HG03571 (cell line): ENCODE results near the gene HSFX2.
"Not testable (repeated sequence)": the region's sequence is repeated elsewhere in the genome, so short reads cannot be mapped to it uniquely, and the experiment has no call there.

Source experiments
- ATAC-seq: cut with Tn5 transposase; IDR thresholded peaks from one replicate; pipeline ENCODE4 v1.9.1; 2021; ENCODE audit not compliant: unreplicated experiment

Gene HSFX2

DNA sequence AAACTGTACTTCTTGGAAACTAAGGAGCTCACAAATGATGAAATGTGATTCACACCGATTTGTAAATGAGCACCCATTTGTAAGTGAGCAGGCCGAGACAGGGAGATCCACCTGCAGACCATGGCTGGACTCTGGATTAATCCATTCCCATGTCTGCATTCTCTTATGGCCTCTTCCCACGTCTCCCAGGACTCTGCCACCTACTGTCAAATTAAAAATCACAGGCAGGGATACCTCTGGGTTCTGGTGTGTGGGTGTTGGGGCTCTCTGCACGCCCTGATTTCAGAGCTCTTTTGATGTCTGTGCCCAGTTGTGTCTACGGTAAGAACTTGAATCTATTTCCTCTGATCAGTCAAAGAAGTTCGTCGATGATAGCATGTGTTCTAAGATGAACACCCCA lies 4.1 kb downstream of the HSFX2 start:
- not testable (repeated sequence) for ATAC-seq

DNA sequence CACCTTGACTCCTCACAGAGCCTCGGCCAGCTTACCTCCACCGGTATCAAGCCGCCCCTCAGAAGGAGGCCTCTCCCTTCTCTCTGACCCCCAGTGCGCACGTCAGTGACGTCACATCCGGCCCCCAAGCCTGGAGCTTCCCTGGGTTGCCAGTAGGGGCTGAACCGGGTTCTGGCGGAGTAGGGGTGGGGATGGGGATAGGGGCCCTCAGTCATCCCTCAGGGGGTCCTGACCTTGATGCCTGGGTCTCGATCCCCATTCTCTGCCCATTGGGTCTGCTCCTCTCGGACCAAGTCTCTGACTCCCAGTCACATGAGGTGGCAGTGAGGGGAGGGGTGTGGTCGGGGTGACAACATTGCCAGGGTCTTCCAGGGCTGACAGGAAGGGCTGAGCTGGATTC lies 7.8 kb downstream of the HSFX2 start, which contains the start of gene MAGEA9B:
Gene MAGEA9B, minus strand, starts transcription at position 101 of the 400 bp plus-strand sequence. CDS start 4,280 bp downstream, outside the sequence.
- not testable (repeated sequence) for ATAC-seq

DNA sequence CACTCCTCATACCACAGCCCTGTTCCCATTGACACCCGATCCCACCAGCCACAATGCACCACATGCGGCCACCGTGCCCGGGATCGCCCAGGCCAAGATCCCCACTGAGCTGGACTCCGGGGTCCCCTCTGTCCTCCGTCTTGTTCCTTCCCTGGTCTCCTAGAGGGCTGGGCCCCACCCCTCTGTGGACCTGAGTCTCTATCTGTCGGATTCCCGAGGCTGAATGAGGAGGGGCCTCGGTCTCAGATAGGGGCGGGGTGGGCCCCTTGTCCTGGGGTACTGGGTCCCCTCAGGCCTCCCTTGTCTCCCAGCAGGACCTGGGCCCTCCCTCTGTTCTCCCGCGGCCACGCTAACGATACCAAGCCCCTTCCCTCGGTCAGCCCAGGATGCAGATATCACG lies 9.5 kb downstream of the HSFX2 start:
- not testable (repeated sequence) for ATAC-seq

DNA sequence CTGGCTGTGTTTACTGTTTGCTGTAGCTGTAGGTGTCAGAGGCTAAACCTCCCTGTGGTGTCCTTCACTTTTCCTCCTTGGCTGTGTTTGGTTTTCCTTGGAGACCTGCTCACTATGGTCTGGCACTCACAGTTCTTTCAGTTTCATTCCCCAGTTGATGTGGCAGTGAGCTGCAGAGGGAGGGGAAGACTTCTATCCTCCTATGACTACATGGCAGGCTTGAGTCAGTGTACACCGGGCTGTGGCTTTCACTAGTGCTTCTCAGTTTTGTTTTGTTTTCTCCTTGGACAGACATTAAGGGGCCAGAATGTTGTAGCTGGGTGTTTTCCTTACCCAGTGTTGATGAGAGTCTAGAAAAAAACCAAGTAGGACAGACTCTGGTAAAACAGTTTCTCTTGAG lies 21.7 kb downstream of the HSFX2 start:
- peak; percentile 100 for ATAC-seq

DNA sequence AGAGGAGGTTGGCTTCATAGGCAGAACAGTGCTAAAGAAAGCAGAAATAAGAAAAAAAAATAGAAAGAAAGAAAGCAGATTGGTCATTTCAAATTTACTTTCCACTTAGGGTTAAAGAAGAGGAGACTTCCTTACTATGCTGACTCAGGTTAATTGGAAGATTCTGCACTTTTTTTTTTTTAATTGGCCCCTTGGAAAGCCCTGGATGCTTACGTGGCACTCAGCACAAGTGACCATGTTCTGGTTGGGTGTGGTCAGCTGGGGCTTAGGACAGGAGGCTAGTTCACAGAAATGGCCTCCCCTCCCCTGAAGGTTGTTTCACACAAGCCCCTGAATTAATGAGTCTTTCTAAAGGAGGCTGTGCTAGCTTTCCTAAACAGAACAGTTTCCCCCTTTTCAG lies 22.4 kb downstream of the HSFX2 start:
- no peak for ATAC-seq

DNA sequence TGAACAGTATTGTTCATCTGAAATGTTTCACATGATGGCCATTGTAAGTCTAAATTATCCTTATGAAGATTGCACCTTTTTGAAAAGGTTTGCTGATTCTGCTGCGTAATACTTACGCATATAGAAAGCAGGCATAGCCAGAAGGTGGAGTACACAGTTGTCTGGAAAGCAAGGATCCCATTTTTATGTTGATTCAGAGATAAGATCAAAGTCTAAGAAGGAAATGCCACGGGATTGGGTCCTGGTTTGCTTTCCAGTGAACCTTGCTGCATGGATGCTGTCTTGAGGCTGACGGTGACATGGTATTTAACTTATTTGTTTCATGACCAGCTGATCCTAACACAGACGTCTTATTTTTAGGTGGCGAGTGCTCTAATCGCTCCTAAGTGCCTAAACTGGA lies 23.3 kb downstream of the HSFX2 start:
- no peak for ATAC-seq

DNA sequence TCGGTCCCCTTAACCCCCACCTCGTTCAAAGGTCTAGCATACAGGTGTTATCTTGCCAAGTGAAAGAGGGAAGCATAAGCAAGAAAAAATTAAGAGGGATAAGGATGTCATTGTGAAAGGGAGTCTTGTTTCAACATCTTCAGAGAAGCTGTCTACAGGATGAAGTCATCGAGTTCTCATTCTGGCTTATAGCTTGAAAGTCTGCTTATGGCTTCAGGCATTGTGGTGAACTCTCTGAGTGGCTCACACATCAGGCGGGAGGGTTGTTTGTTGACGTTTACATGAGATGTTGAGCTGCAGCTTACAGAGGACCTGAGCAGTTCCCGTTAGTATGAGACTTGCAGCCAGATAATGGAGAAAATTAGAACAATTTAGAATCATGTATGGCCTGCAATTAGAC lies 24.4 kb downstream of the HSFX2 start:
- ATAC-seq: no peak

DNA sequence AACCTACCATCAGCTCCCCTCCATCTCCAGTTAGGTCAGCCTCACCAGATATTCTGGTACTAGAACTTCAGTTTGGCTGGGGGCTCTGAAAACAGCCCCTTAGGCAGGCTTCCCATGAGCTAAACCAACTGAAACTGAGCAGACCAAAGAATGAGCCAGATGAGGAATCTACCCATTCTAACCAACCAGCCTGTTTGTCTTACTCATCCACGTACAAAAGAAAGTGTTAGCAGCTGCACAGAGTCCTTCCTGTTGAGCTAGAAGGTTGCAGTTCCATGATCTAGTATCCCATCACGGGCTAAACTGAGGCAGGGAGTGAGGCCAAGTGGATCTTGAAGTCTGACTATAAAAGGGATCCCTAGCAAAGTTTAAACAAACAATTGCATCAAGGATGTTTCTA lies 25.3 kb downstream of the HSFX2 start:
- no peak for ATAC-seq

DNA sequence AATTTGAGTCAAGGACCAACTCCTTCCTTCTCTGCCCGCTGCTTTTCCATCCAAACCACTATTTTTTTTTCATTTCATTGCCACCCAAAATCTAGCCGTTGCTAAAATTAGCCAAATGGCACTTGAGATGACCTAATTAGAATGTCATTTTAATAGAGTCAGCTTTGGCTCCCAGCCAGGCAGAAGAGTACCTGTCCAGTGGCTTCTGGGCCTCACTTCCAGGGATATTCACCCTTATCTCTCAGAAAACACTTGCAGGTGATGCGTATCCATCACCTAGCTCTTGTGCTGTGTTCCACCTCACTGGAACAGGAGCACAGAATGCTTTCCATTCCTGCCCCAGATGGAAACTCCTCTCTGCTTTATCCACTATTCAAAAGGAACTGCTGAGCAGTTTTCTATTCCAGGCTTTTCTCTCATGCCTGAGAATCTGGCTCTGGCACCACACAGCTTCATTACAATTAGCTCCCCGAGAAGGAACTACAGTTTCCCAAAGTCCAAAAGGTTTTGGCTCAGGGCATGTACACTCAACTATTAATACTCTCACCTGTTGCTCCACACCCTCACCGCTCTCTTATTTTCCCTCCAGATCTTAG lies 26.3 kb downstream of the HSFX2 start:
- no peak for ATAC-seq

DNA sequence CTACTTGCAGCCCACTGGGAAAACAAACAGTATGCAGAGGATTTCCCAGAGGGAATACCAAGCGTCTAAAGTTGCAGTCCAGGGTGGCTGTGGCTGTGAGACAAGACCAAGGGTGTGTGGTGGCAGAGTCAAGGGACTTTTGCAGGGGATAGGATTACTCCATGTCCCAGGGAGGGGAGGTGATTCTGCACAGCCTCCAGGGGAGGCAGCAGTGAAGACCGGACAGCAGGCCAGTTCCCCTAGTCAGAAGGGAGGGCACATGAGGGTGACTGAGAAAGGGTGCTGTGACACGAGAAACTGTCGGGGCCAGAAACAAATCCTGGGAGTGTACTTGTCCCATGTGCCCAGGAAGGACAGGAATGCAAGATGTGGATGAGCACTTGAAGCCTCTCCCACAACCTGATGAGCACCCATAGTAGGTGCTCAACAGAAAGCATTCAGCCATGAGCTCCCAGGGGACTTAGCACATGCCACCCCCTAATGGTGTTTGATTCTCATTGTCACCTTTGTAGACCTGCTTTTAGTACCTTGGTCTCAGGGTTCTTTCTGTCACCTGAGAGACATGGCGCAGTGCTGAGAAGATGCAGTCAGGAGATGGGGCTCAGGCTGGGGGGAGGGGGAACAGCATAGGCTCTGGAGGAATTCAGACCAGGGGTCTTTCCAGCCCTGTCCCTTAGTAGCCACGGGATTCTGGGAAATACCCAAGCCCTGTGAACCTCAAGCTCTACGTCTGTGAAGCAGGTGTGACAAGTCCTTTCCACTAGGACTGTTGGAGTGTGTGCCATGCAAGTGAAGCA lies 27.3 kb downstream of the HSFX2 start:
- no peak for ATAC-seq

DNA sequence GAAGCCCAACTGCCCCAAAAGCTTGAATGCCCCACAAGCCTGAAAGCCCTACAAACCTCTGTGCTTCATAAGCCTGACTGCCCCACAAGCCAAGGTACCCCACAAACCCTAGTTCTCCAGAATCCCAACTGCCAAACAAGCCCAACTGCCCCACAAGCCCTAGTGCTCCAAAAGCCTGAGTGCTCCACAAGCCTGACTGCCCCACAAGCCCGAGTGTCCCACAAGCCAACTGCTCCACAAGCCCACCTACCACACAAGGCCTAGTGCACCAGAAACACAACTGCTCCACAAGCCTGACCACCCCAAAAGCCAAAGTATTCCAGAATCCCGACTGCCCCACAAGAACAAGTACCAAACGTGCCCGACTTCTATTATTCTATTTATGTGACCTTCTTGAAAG lies 31.8 kb downstream of the HSFX2 start:
- ATAC-seq: no peak

DNA sequence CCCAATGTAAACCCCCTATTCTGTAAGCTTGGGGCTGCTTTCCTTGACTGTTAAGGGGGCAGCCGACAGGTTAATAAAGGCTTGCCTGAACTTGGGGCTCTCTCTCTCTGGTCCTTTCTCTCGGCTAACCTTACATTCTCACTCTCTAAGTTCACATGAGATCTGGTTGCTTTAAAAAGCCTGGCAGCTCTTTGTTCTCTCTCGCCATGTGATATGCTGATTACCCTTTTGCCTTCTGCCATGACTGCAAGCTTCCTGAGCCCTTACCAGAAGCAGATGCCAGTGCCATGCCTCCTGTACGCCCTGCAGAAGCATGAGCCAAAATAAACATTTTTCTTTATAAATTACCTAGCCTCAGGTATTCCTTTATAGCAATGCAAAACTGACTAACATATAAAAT lies 39.9 kb downstream of the HSFX2 start:
- not testable (repeated sequence) for ATAC-seq

DNA sequence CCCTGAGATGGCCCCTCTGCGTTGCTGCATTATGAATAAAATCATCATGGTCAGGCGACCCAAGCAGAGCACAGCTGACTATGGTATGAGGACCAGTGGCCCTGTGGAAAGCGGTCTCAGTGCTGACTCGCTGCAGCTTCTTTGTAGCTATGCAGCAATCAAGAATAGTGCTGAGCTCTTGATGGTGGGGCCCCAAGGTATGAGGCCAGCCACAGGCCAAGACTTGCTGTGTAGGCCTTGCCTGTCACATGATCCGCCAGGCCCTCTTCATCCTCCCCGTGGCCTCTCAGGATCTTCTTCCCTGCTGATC lies 43.2 kb downstream of the HSFX2 start:
- not testable (repeated sequence) for ATAC-seq

DNA sequence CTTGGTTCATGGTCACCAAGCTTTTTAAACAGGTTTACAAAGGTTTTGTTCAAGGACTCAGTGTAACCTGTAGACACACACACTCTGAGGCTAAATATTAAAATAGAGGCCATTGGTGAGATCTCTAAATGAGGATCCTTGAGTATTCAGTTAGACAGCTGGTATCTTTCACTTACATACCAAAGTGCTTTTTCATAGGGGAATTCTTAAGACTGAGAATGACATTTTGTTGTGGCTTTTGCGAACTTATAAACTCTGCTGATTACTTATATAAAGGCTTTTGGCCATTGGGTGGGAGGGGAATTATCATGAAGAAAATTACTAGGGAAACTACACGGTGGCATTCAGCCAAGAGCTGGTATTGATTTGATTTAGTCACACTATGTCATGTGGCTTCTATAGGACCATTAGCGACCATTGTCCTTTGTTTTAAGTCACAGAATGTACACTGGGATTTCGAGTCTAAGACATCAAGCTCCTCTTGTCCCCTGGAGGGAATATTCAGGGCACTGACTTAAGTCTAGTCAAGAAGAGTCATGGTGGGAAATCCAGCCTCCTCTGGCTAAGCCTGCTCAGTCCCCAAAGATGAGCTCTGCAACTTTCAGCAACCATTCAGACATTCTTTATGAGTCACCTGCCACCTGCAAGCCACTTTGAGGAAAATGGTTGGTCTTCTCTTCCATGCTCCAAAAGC lies 43.7 kb downstream of the HSFX2 start:
- ATAC-seq: not testable (repeated sequence)

DNA sequence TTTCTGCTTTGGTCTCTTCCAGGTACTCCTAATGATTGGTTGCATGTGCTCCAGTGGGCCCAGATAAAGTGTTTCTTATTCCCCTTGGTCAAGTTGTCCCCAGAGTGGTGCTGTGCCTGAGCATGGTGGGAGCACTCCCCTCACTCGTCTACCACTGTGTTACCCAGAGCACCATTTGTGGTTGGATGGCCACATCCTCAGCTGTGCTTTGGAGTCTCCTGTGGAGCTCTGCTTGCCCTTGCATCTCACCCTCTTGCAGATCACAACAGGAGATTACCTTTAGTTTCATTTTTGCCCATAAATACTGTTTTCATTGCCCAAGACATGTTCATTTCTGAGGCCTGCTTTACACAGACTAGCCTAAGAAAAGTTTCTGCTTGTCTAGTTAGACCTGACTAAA lies 44.7 kb downstream of the HSFX2 start:
- not testable (repeated sequence) for ATAC-seq

DNA sequence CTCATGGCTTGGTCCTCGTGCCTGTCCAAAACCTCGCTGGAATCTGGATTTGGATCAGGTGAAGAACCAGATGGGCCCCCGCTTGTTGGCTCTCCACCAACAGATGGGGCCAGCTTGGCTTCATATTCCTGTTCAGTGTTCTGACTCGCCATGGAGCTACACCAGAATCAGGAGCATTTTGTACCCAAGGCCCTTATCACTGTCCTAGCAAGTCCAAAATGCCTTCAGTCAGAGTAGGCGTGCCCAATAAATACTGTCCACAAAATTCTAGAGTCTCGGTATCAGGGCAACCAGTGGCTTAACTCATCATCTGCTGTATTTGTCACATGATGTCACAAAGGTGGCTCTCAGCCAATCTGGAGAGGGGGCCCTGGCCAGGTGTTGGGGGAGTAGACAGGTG lies 45.4 kb downstream of the HSFX2 start, which contains the start of gene HSFX3:
Gene HSFX3, minus strand, starts transcription at position 224 of the 400 bp plus-strand sequence. Its CDS starts 72 bp downstream, at position 152.
- ATAC-seq: not testable (repeated sequence)

DNA sequence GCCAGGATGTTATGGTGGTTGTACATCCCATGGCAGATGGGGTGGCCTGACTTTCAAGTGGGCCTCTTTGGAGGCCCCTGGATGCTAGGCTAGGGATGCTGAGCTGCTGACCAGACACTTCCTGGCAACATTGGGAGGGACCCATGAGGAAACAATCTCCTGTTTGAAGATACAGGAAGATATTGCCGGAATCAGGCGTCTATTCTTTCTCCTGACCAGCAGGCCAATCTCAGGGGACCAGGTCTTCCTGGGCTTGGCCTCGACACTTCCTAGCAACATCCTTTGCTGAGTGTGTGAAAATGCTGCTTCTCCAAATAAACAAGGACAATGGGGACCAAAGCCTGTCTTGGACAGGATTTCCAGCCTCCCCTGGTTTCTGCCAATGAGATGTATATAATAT lies 47.3 kb downstream of the HSFX2 start:
- ATAC-seq: not testable (repeated sequence)

DNA sequence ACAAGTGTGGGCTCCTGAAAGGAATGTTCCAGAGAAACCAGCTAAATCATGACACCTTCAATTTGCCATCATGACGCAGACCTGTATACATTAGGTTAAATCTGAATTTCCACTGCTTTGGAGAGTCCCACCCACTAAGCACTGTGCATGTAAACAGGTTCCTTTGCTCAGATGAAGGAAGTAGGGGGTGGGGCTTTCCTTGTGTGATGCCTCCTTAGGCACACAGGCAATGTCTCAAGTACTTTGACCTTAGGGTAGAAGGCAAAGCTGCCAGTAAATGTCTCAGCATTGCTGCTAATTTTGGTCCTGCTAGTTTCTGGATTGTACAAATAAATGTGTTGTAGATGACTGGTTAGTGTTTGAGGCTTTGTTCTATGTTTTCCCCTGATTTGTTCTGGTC lies 48.2 kb downstream of the HSFX2 start:
- ATAC-seq: not testable (repeated sequence)

DNA sequence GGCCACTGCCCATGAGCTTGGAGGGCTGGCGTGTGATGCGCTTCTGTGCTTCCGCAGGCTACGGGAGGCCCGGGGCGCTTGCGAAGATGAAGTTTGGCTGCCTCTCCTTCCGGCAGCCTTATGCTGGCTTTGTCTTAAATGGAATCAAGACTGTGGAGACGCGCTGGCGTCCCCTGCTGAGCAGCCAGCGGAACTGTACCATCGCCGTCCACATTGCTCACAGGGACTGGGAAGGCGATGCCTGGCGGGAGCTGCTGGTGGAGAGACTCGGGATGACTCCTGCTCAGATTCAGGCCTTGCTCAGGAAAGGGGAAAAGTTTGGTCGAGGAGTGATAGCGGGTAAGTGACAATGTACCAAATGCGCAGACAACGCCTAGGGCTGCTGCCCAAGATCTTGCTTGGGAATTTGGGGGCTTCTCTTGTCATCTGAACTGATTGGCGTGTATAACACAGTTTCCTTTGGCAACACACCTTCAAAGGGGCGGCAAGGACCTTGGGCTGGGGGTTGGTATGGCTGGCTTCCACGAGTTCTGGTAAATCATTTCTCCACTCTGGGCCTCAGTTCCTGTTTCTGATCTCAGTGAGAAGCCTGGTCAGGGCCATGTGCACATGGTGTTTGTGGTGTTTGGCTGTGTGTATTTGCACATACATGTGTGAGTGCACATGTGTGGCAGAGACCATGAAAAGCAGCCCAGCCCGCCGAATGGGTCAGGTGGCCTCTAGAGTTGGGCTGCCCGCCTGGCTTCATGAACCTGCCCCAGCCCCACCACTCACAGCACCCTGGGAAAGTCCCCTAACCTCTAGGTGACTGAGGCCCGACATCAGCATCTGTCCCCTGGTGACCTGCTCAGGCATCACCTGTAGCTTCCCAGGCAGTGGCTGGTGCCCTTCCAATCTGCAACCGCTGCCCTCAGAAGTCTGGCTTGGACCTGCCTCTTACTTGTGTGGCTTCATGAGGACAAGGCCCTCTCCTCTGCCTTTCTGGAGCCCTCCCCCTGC lies 49.3 kb downstream of the HSFX2 start:
- peak; percentile 70 for ATAC-seq
